Measurements from ENCODE around the gene TNFAIP8L1.

Gene TNFAIP8L1

GRCh38 chr19:4657835-4658234 is 18.5 kb downstream of the TNFAIP8L1 start:
- CTCF ChIA-PET: no interaction called here

GRCh38 chr19:4660181-4660791 is 21.0 kb downstream of the TNFAIP8L1 start:
- peak; percentile 6 for TF ChIP-seq CTCF (IDR thresholded peaks at IDR 0.05; ENCODE audit: insufficient read depth, low read length, missing control alignments)
- ChIA-PET CTCF (interaction anchor here (0.9 to 2.4 kb wide), 2 partner anchors 9 to 24 kb away, joined by 3 to 9 read pairs; no protein-coding TSS in a partner anchor), POLR2A (no interaction called here)
- H3K4me3 ChIP-seq (ENCODE audit: low read depth, low read length): no peak overlapping the region
- DNase-seq (ENCODE audit: low read depth, low spot score): no peak

More at GRCh38 chr19:4657835-4658234, 18.5 kb downstream of the TNFAIP8L1 start:
- POLR2A ChIA-PET: no interaction called here
- no peak for TF ChIP-seq CTCF (IDR thresholded peaks at IDR 0.05; ENCODE audit: insufficient read depth, low read length, missing control alignments)
- no peak for DNase-seq (ENCODE audit: low read depth, low spot score)
- no peak overlapping the region for H3K4me3 ChIP-seq (ENCODE audit: low read depth, low read length)

GRCh38 chr19:4660993-4661392 is 21.7 kb downstream of the TNFAIP8L1 start:
- ChIA-PET CTCF (interaction anchor here (2.4 kb wide), 1 partner anchor 24 kb away, joined by 9 read pairs; no protein-coding TSS in a partner anchor), POLR2A (no interaction called here)
- no peak for TF ChIP-seq CTCF (IDR thresholded peaks at IDR 0.05; ENCODE audit: insufficient read depth, low read length, missing control alignments)

GRCh38 chr19:4662020-4662695 is 22.8 kb downstream of the TNFAIP8L1 start:
- TF ChIP-seq CTCF (IDR thresholded peaks at IDR 0.05; ENCODE audit: insufficient read depth, low read length, missing control alignments): no peak
- POLR2A ChIA-PET: no interaction called here
- no peak overlapping the region for H3K4me3 ChIP-seq (ENCODE audit: low read depth, low read length)
- no peak for DNase-seq (ENCODE audit: low read depth, low spot score)
- CTCF ChIA-PET: no interaction called here

More at GRCh38 chr19:4660993-4661392, 21.7 kb downstream of the TNFAIP8L1 start:
- no peak for DNase-seq (ENCODE audit: low read depth, low spot score)
- no peak overlapping the region for H3K4me3 ChIP-seq (ENCODE audit: low read depth, low read length)

- CTCF ChIA-PET: no interaction called here
Measured at GRCh38 chr19:4662812-4663211, 23.5 kb downstream of the TNFAIP8L1 start.

More at GRCh38 chr19:4662812-4663211, 23.5 kb downstream of the TNFAIP8L1 start:
- DNase-seq (ENCODE audit: low read depth, low spot score): no peak
- POLR2A ChIA-PET: no interaction called here
- H3K4me3 ChIP-seq (ENCODE audit: low read depth, low read length): no peak overlapping the region
- no peak for TF ChIP-seq CTCF (IDR thresholded peaks at IDR 0.05; ENCODE audit: insufficient read depth, low read length, missing control alignments)

All from AG04449 (cell line).